SKM-1 (cell line): Measurements from ENCODE around the gene TMEM150B.
"Not testable (repeated sequence)": the region's sequence is repeated elsewhere in the genome, so short reads cannot be mapped to it uniquely, and the experiment has no call there.

Experiments used
- DNase-seq: peaks from one replicate; lab custom pipeline; 2025; ENCODE audit not compliant: unreplicated experiment; lab: John Stamatoyannopoulos, UW

Gene TMEM150B

GRCh38 chr19:55339889-55340783 is 15.0 kb upstream of the TMEM150B start:
- DNase-seq: no peak

- DNase-seq: peak; percentile 98
These were observed 14.2 kb upstream of the TMEM150B start, which contains the start of gene KMT5C for GRCh38 chr19:55339105-55339888. KMT5C (plus strand) TSS chr19:55339876; CDS start chr19:55341937, 2,061 bp downstream.

GRCh38 chr19:55336101-55336500 is 11.0 kb upstream of the TMEM150B start:
- DNase-seq: no peak

- no peak for DNase-seq
These were observed 8.7 kb upstream of the TMEM150B start for GRCh38 chr19:55333870-55334269.

- not testable (repeated sequence) for DNase-seq
These were observed 4.7 kb upstream of the TMEM150B start for GRCh38 chr19:55329791-55330190.

GRCh38 chr19:55328774-55329318 is 3.7 kb upstream of the TMEM150B start:
- not testable (repeated sequence) for DNase-seq

- no peak for DNase-seq
These were observed 479 bp downstream of the TMEM150B start for GRCh38 chr19:55324662-55325061.

- no peak for DNase-seq
These were observed 2.8 kb downstream of the TMEM150B start for GRCh38 chr19:55322204-55322885.

GRCh38 chr19:55321466-55322137 is 3.5 kb downstream of the TMEM150B start:
- no peak for DNase-seq

GRCh38 chr19:55320844-55321419 is 4.2 kb downstream of the TMEM150B start:
- DNase-seq: no peak

- no peak for DNase-seq
These were observed 5.4 kb downstream of the TMEM150B start for GRCh38 chr19:55319785-55320184.

- no peak for DNase-seq
These were observed 8.5 kb downstream of the TMEM150B start for GRCh38 chr19:55316646-55317045.

- no peak for DNase-seq
These were observed 9.1 kb downstream of the TMEM150B start for GRCh38 chr19:55315956-55316525.

GRCh38 chr19:55314396-55314795 is 10.7 kb downstream of the TMEM150B start:
- DNase-seq: no peak

- DNase-seq: no peak
These were observed 12.3 kb downstream of the TMEM150B start for GRCh38 chr19:55312621-55313512.

GRCh38 chr19:55311797-55312196 is 13.3 kb downstream of the TMEM150B start:
- no peak for DNase-seq

GRCh38 chr19:55311397-55311796 is 13.7 kb downstream of the TMEM150B start:
- DNase-seq: no peak

GRCh38 chr19:55310498-55310897 is 14.6 kb downstream of the TMEM150B start:
- DNase-seq: no peak

GRCh38 chr19:55309448-55309847 is 15.7 kb downstream of the TMEM150B start:
- no peak for DNase-seq
